ENCODE results near the gene NAALADL2.

Gene NAALADL2

DNA sequence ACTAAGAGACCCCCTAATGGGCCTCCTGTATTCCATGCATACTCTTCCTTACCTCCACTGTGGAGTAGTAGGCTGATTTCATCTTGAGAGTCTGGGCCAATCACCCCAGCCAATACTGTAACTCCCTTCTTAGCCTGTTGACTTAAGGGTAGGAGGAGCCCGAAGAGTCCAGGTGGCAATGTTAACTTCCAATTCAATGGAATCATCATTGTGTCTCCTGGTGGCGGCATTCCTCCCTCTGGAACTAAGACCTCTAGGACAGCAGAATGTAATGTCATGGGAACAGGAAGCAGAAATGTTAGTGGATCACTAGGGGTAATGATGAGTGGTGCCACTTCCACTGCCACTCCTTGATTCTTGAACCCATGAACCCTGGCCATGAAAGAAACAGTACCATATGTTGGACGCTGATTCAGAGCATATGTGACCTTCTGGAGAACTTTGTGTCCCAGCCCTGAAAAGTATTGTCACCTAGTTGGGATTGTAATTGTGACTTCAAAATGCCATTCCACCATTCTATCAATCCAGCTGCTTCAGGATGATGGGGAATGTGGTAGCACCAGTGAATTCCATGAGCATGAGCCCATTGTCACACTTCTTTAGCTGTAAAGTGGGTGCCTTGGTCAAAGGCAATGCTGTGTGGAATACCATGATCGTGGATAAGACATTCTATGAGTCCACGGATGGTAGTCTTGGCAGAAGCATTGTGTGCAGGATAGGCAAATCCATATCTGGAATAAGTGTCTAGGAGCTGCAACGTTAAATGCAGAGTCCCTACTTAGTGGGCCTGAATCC lies 24.9 kb downstream of the NAALADL2 start:
- TF ChIP-seq, protein P1, sequence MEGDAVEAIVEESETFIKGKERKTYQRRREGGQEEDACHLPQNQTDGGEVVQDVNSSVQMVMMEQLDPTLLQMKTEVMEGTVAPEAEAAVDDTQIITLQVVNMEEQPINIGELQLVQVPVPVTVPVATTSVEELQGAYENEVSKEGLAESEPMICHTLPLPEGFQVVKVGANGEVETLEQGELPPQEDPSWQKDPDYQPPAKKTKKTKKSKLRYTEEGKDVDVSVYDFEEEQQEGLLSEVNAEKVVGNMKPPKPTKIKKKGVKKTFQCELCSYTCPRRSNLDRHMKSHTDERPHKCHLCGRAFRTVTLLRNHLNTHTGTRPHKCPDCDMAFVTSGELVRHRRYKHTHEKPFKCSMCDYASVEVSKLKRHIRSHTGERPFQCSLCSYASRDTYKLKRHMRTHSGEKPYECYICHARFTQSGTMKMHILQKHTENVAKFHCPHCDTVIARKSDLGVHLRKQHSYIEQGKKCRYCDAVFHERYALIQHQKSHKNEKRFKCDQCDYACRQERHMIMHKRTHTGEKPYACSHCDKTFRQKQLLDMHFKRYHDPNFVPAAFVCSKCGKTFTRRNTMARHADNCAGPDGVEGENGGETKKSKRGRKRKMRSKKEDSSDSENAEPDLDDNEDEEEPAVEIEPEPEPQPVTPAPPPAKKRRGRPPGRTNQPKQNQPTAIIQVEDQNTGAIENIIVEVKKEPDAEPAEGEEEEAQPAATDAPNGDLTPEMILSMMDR (conservative IDR thresholded peaks at IDR 0.05; ENCODE audit: low read depth, low read length), result no peak
- no peak overlapping the region for H3K27ac ChIP-seq
- no peak overlapping the region for H3K4me2 ChIP-seq
- H3K9ac ChIP-seq, result no peak overlapping the region
- H3K4me3 ChIP-seq (IDR thresholded peaks at IDR 0.05; ENCODE audit: insufficient read depth, low read depth, low read length), result no peak overlapping the region
- H2AFZ ChIP-seq (ENCODE audit: low read depth), result no peak overlapping the region
- H3K4me1 ChIP-seq (ENCODE audit: low read depth, poor library complexity, severe bottlenecking), result no peaks in the 10 kb centered on the region
- no peaks in the 10 kb centered on the region for H3K79me2 ChIP-seq (ENCODE audit: insufficient read depth, low read depth)
- no peaks in the 10 kb centered on the region for H3K36me3 ChIP-seq (ENCODE audit: insufficient read depth)
- no peaks in the 10 kb centered on the region for H3K27me3 ChIP-seq (ENCODE audit: insufficient read depth, low read depth)
- H4K20me1 ChIP-seq (ENCODE audit: insufficient read depth), result no peaks in the 10 kb centered on the region

DNA sequence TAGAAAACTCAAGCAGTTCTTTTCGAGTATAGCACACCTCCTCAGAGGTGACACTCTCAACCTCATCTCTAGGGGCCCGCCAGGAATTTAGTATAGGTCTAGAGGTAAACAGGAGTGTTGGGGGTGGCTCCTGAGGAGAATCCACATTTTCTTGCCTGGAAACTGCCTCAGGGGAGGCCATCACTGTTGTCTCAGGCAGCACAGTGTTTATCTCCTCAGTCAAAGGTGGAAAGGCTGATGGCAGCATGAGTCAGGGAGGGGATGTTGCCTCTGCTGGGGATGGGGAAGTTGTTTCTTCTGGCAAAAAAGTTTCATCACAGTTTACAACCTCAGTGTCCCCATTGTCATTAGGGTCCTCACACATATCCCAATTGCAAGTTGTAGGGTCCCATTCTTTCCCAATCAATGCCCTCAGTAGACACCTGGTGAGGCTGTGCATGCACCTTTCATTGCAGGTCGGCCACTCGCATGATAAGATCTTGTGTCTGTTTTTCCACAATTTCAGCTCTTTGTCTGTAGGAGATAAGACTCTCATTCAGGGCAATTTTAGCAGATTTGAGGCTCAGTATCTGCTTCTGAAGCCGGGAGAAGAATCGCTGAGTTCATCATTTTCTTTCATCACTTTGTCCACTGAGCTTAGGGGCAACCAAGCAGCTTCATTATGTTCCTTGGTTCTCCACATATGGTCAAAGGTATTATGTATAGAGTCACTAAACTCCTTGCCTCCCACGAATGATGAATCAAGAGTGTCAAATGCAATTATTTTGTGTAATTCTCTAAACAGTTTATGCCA lies 25.8 kb downstream of the NAALADL2 start:
- TF ChIP-seq, protein P1 (conservative IDR thresholded peaks at IDR 0.05; ENCODE audit: low read depth, low read length), result no peak
- Histone ChIP-seq H3K4me3 (IDR thresholded peaks at IDR 0.05; ENCODE audit: insufficient read depth, low read depth, low read length) (no peak overlapping the region), H2AFZ (ENCODE audit: low read depth) (no peak overlapping the region), H3K4me2 (no peak overlapping the region), H3K27ac (no peak overlapping the region), H3K4me1 (ENCODE audit: low read depth, poor library complexity, severe bottlenecking) (no peaks in the 10 kb centered on the region), H3K79me2 (ENCODE audit: insufficient read depth, low read depth) (no peaks in the 10 kb centered on the region), H3K9ac (no peak overlapping the region), H3K27me3 (ENCODE audit: insufficient read depth, low read depth) (no peaks in the 10 kb centered on the region), H3K36me3 (ENCODE audit: insufficient read depth) (no peaks in the 10 kb centered on the region), H4K20me1 (ENCODE audit: insufficient read depth) (no peaks in the 10 kb centered on the region)

DNA sequence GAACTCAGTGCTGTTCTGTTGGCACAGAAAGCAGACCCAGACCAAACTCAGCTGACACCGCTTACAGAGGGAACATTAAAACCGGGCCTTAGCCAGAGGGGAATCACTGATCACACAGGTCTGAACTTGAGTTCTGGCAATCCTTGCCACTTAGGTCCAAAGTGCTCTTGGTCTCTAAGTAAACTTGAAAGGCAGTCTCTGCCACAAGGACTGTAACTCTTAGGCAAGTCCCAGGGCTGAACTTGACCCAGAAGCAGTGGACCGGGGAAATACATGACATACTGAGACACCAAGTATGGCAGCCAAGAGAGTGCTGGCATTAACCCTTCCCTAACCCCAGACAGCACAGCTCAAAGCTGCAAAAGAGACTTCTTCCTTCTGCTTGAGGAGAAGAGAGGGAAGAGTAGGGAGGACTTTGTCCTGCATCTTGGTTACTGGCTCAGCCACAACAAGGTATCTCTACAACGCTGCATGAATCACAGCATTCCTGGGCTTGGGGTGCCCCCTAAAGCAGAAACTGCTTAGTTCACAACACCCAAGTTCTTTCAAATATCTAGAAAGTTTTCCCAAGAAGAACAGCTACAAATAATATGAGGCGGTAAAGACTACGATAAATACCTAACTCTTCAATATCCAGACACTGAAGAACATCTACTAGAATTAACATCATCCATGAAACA lies 32.5 kb downstream of the NAALADL2 start:
- H3K4me1 ChIP-seq (ENCODE audit: low read depth, poor library complexity, severe bottlenecking), result no peaks in the 10 kb centered on the region
- no peaks in the 10 kb centered on the region for H3K79me2 ChIP-seq (ENCODE audit: insufficient read depth, low read depth)
- H3K9ac ChIP-seq, result no peak overlapping the region
- H3K27ac ChIP-seq, result no peak overlapping the region
- no peaks in the 10 kb centered on the region for H3K27me3 ChIP-seq (ENCODE audit: insufficient read depth, low read depth)
- H3K4me2 ChIP-seq, result no peak overlapping the region
- H3K36me3 ChIP-seq (ENCODE audit: insufficient read depth), result no peaks in the 10 kb centered on the region
- no peak overlapping the region for H2AFZ ChIP-seq (ENCODE audit: low read depth)
- TF ChIP-seq, protein P1 (conservative IDR thresholded peaks at IDR 0.05; ENCODE audit: low read depth, low read length), result no peak
- no peak overlapping the region for H3K4me3 ChIP-seq (IDR thresholded peaks at IDR 0.05; ENCODE audit: insufficient read depth, low read depth, low read length)
- H4K20me1 ChIP-seq (ENCODE audit: insufficient read depth), result no peaks in the 10 kb centered on the region

DNA sequence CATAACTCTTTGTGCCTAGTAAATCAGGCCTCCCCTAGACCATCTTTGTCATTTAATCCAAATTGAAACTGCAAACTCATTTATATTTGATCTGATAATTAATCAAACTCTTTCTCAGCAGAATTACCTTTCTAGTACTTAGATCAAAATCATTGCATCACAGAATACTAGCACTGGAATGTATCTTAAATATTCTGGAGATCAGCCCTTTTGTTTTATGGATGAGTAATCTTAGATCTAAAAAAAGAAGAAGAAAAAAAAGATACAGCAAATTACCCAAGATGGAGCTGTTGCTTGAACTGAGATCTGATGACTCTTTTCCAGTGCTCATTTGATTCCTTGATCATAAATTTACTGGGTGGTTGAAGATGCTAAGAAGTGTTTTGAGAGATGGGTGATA lies 47.9 kb downstream of the NAALADL2 start:
- TF ChIP-seq, protein P1 (conservative IDR thresholded peaks at IDR 0.05; ENCODE audit: low read depth, low read length), result no peak
- H3K4me1 ChIP-seq (ENCODE audit: low read depth, poor library complexity, severe bottlenecking), result no peaks in the 10 kb centered on the region
- H3K27me3 ChIP-seq (ENCODE audit: insufficient read depth, low read depth), result no peaks in the 10 kb centered on the region
- H3K4me2 ChIP-seq, result no peak overlapping the region
- no peaks in the 10 kb centered on the region for H4K20me1 ChIP-seq (ENCODE audit: insufficient read depth)
- no peak overlapping the region for H2AFZ ChIP-seq (ENCODE audit: low read depth)
- H3K79me2 ChIP-seq (ENCODE audit: insufficient read depth, low read depth), result no peaks in the 10 kb centered on the region
- H3K27ac ChIP-seq, result no peak overlapping the region
- H3K9ac ChIP-seq, result no peak overlapping the region
- no peaks in the 10 kb centered on the region for H3K36me3 ChIP-seq (ENCODE audit: insufficient read depth)
- no peak overlapping the region for H3K4me3 ChIP-seq (IDR thresholded peaks at IDR 0.05; ENCODE audit: insufficient read depth, low read depth, low read length)
